Measurements from ENCODE around the gene SLAIN2. TPM values are rescaled to one million over a fixed set of nuclear protein-coding genes. Genes with fewer than 3 reads are reported as not detected.

The SLAIN2 gene
- total RNA-seq, 6 donors from 2014 or later, result 20.6 to 90.9 (median 68.8) TPM

GRCh38 chr4:48405924-48406323 lies 64.6 kb downstream of the SLAIN2 start:
- Histone ChIP-seq H3K27ac (no peak overlapping the region), H3K27me3 (no peaks in the 10 kb centered on the region), H3K36me3 (peaks cover 0 to 21% (median 6%) of the 10 kb centered on the region in 4 donors), H3K9me3 (no peaks in the 10 kb centered on the region), H3K4me3 (no peak overlapping the region), H3K4me1 (no peaks in the 10 kb centered on the region)
- no peak for ATAC-seq (ENCODE audit: low FRiP score in 2 of 2)
- 78 to 82% methylated on average over 3 of the region's 3 CpGs for WGBS, 2 donors
- no peak for DNase-seq
- TF ChIP-seq EP300 (IDR thresholded peaks at IDR 0.05) (no peak), POLR2AphosphoS5 (IDR thresholded peaks at IDR 0.05) (no peak), POLR2A (IDR thresholded peaks at IDR 0.05) (no peak)
- TF ChIP-seq, protein P1, sequence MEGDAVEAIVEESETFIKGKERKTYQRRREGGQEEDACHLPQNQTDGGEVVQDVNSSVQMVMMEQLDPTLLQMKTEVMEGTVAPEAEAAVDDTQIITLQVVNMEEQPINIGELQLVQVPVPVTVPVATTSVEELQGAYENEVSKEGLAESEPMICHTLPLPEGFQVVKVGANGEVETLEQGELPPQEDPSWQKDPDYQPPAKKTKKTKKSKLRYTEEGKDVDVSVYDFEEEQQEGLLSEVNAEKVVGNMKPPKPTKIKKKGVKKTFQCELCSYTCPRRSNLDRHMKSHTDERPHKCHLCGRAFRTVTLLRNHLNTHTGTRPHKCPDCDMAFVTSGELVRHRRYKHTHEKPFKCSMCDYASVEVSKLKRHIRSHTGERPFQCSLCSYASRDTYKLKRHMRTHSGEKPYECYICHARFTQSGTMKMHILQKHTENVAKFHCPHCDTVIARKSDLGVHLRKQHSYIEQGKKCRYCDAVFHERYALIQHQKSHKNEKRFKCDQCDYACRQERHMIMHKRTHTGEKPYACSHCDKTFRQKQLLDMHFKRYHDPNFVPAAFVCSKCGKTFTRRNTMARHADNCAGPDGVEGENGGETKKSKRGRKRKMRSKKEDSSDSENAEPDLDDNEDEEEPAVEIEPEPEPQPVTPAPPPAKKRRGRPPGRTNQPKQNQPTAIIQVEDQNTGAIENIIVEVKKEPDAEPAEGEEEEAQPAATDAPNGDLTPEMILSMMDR (IDR thresholded peaks at IDR 0.05), result no peak

- H3K36me3 ChIP-seq, result peaks cover 0 to 12% (median 0%) of the 10 kb centered on the region in 4 donors
- no peak for ATAC-seq (ENCODE audit: low FRiP score in 2 of 2)
- H3K9me3 ChIP-seq, result no peaks in the 10 kb centered on the region
- H3K4me1 ChIP-seq, result no peaks in the 10 kb centered on the region
- no peak overlapping the region for H3K27ac ChIP-seq
- DNase-seq, result no peak
- no peak overlapping the region for H3K4me3 ChIP-seq
- 89 to 92% methylated on average over 4 of the region's 4 CpGs for WGBS, 2 donors
- TF ChIP-seq EP300 (IDR thresholded peaks at IDR 0.05), result no peak
- no peak for TF ChIP-seq POLR2A (IDR thresholded peaks at IDR 0.05)
- no peak for TF ChIP-seq POLR2AphosphoS5 (IDR thresholded peaks at IDR 0.05)
- TF ChIP-seq, protein P1 (IDR thresholded peaks at IDR 0.05), result no peak
- H3K27me3 ChIP-seq, result no peaks in the 10 kb centered on the region
These were observed 67.9 kb downstream of the SLAIN2 start for GRCh38 chr4:48409203-48409602.

- TF ChIP-seq, protein P1 (IDR thresholded peaks at IDR 0.05), result no peak
- TF ChIP-seq POLR2A (IDR thresholded peaks at IDR 0.05) (no peak), EP300 (IDR thresholded peaks at IDR 0.05) (no peak), POLR2AphosphoS5 (IDR thresholded peaks at IDR 0.05) (no peak)
- no peak for DNase-seq
- Histone ChIP-seq H3K9me3 (no peaks in the 10 kb centered on the region), H3K27ac (no peak overlapping the region), H3K4me1 (no peaks in the 10 kb centered on the region), H3K27me3 (no peaks in the 10 kb centered on the region), H3K4me3 (no peak overlapping the region), H3K36me3 (peaks cover 0 to 10% (median 0%) of the 10 kb centered on the region in 4 donors)
- 86 to 89% methylated on average over 7 of the region's 7 CpGs for WGBS, 2 donors
- ATAC-seq (ENCODE audit: low FRiP score in 2 of 2), result no peak
These were observed 69.5 kb downstream of the SLAIN2 start for GRCh38 chr4:48410812-48411211.

GRCh38 chr4:48420144-48420543 lies 78.8 kb downstream of the SLAIN2 start:
- H3K9me3 ChIP-seq, result no peaks in the 10 kb centered on the region
- DNase-seq, result peak in 1 of 2 donors; percentile 35
- peak in 1 of 2 donors; percentile 8 for TF ChIP-seq POLR2AphosphoS5 (IDR thresholded peaks at IDR 0.05)
- TF ChIP-seq, protein P1 (IDR thresholded peaks at IDR 0.05), result no peak
- no peak for TF ChIP-seq EP300 (IDR thresholded peaks at IDR 0.05)
- peaks cover 0 to 7% (median 0%) of the 10 kb centered on the region in 4 donors for H3K4me1 ChIP-seq
- peaks cover 18 to 40% (median 19%) of the 10 kb centered on the region in 4 donors for H3K36me3 ChIP-seq
- H3K27ac ChIP-seq, result no peak overlapping the region
- H3K4me3 ChIP-seq, result no peak overlapping the region
- no peaks in the 10 kb centered on the region for H3K27me3 ChIP-seq
- 85 to 96% methylated on average over 5 to 6 of the region's 6 CpGs for WGBS, 2 donors
- peak in 1 of 2 donors; percentile 51 for ATAC-seq (ENCODE audit: low FRiP score in 2 of 2)

GRCh38 chr4:48421101-48421500 lies 79.8 kb downstream of the SLAIN2 start:
- no peak for TF ChIP-seq EP300 (IDR thresholded peaks at IDR 0.05)
- ATAC-seq (ENCODE audit: low FRiP score in 2 of 2) (no peak), DNase-seq (no peak)
- Histone ChIP-seq H3K36me3 (peaks cover 18 to 42% (median 19%) of the 10 kb centered on the region in 4 donors), H3K9me3 (no peaks in the 10 kb centered on the region), H3K27me3 (no peaks in the 10 kb centered on the region), H3K27ac (no peak overlapping the region), H3K4me3 (no peak overlapping the region), H3K4me1 (peaks cover 0 to 7% (median 0%) of the 10 kb centered on the region in 4 donors)
- WGBS, 2 donors, result 98 to 100% methylated on average over 2 of the region's 2 CpGs

Data from upper lobe of left lung (tissue), 6 donors.